ENCODE results near the gene OR2AJ1. TPM values are rescaled to one million over a fixed set of nuclear protein-coding genes. Genes with fewer than 3 reads are reported as not detected.

Gene OR2AJ1, protein sequence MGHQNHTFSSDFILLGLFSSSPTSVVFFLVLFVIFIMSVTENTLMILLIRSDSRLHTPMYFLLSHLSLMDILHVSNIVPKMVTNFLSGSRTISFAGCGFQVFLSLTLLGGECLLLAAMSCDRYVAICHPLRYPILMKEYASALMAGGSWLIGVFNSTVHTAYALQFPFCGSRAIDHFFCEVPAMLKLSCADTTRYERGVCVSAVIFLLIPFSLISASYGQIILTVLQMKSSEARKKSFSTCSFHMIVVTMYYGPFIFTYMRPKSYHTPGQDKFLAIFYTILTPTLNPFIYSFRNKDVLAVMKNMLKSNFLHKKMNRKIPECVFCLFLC
- not detected in 2 replicates for total RNA-seq (2014; rRNA removed; shearing (Covaris generic))

DNA sequence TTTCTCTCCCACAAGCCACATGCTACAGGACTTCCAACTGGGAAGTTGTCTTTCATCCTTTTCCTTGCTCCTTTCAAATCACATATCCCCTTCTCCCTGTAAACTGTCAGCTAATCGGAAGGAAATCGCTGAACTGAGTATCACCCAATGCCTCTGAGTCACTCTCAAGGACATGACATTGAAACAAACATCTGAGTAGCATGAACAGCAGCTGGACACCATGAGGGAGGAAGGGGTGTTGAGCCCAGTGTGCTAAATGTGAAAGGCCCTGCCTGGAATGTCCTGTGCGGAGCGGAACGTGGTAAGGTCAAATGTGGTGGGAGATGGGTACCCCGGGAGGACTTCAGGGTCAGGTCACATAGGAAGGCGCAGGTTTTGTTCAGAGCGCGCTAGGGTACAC lies at the start of gene OR2AJ1:
Gene OR2AJ1 (plus strand): TSS at position 22 of the 400 bp plus-strand sequence. CDS start 8,880 bp downstream, outside the sequence.
- DNase-seq (ENCODE audit: low read depth): peak; percentile 46

DNA sequence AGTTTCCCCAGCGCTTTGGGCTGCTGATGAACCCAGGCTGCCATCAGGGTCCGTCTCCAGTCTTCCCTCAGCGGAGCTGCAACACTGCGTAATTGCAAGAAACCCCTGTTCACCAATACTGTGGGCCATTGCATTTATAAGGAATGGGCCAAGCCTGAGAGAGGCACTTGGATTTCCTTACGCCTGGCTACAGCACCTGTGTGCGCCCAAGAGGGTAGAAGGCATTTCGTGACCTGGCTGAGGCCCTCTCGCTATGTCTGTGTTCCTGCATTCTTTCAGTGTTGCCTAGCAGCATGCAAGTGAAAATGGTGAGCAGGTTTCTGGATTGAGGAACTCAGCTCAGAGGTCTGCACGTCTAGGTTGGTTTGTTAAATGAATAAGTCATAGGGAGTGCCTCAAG lies 41.3 kb upstream of the OR2AJ1 start:
- DNase-seq (ENCODE audit: low read depth): no peak

DNA sequence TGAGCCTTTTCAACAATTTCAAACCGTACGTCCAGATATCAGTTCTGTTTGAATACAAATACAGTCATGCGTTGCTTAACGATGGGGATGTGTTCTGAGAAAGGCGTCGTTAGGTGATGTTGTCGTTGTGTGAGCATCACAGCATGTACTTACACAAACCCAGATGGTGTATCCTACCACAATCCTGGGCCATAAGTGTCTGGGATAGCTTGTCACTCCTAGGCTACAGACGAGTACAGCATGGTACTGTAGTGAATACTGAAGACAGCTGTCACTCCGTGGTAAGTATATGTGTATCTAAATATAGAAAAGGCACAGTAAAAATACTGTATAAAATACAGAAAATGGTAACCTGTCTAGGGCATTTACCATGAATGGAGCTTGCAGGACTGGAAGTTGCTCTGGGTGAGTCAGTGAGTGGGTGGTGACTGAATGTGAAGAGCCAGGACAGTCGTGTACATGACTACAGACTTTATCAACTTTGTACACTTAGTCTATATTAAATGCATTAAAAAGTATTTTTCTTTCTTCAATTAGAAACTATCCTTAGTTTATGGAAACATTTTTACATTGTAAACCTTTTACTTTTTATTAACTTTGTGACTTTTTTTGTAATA lies 39.8 kb upstream of the OR2AJ1 start:
- DNase-seq (ENCODE audit: low read depth): peak; percentile 47

DNA sequence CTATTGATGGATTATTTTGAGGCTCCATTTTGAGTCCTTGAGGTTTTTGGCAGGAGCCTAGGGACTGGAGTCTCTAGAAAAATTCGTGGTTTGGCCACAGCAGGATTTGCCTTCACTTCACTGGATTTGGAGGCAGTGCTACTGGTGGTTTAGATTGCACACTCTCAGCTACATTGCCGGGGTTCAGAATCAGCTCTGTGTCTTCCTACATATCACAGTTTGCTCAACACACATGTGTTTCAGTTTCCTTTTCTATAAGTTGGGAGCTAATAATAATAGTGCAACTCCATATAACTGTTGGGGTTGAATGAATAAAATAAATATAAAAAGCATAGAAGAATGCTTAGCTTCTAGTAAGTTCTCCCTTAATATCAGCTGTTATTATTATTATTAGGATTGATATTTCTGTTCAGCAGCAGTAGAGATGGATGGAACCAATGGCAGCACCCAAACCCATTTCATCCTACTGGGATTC lies 29.5 kb upstream of the OR2AJ1 start, which contains the start of gene OR2W3:
Gene OR2W3 (plus strand): TSS at position 425 of the 475 bp plus-strand sequence. CDS start 0 bp downstream, at position 425.
- no peak for DNase-seq (ENCODE audit: low read depth)

DNA sequence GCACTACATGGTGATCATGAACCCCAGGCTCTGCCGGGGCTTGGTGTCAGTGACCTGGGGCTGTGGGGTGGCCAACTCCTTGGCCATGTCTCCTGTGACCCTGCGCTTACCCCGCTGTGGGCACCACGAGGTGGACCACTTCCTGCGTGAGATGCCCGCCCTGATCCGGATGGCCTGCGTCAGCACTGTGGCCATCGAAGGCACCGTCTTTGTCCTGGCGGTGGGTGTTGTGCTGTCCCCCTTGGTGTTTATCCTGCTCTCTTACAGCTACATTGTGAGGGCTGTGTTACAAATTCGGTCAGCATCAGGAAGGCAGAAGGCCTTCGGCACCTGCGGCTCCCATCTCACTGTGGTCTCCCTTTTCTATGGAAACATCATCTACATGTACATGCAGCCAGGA lies 28.7 kb upstream of the OR2AJ1 start:
- DNase-seq (ENCODE audit: low read depth): no peak

DNA sequence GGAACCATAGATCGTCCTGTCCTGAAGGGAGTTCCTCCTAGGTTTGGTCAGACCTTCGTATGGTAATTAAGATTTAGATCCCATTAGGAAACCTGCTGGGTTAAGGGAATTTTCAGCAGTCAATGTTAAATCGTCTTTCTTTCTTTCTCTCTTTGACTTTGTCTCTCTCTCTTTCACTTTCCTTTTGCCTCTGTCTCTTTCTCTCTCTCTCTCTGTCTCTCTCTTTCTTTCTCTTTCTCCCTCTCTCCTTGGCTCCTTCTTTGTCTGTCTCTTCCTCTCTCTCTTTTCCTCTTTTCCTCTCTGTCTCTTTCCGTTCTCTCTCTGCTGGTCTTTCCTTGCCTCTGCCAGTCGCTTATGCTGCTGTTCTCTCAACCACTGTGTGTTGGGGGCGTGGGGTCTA lies 20.6 kb upstream of the OR2AJ1 start:
- DNase-seq (ENCODE audit: low read depth): no peak

DNA sequence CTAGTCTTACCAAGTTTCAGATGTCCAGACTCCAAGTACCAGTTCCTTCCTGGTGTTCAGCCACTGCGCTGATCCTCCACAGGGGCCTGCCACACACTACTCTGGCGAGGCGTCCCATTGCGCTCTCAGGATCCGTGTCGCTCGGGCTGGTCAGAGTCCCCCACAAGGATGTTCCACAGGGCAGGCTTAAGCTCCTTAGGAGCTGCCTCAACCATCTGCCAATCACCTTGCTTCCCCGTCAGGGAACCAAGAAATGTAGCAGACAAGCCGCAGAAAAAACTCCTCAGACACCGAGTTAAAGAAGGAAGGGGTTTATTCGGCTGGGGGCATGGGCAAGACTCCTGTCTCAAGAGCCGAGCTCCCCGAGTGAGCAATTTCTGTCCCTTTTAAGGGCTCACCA lies 19.5 kb upstream of the OR2AJ1 start:
- DNase-seq (ENCODE audit: low read depth): no peak

DNA sequence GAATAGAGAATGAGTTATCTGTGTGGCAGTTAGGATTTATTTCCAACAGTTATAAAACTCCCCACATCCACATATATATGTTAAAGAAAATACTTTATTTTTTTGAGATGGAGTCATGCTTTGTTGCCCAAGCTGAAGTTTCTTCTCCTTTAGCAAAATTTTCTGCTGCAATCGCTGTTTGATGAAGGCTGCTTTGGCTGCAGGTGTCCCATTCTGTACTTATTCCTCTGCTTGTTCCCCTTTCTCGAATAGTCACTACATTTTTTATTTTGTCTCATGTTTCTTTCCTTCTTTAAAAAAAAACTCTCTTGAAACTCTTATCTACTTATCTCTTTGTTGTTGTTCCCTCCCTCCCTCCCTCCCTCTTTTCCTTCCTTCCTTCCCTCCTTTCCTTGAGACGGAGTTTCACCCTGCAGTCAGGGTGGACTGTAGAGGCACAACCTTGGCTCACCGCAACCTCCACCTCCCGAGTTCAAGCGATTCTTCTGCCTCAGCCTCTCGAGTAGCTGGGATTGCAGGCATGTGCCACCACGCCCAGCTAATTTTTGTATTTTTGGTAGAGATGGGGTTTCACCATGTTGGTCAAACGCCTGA lies 18.7 kb upstream of the OR2AJ1 start:
- no peak for DNase-seq (ENCODE audit: low read depth)

DNA sequence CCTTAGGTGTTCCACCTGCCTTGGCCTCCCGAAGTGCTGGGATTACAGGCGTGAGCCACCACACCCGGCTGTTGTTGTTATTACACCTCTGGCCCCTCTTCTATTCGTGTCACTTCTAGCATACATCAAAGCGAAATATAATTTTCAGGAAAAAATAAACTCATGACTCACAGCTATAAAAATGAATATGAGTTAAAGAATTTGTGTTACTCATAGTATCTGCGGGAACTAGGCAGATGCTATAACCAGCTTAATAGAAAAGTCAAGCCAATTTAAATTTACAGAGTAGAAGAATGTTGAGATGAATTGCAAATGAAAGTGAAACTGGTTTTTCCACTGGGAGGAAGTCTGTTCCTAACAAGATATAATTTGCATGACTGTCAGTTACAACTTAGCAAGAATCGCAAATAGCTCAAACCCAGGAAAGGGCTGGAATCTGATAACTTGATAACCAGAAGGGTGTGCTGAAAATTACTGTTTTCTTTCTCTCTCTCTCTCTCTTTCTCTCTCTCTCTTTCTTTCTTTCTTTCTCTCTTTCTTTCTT lies 18.1 kb upstream of the OR2AJ1 start:
- peak; percentile 74 for DNase-seq (ENCODE audit: low read depth)

DNA sequence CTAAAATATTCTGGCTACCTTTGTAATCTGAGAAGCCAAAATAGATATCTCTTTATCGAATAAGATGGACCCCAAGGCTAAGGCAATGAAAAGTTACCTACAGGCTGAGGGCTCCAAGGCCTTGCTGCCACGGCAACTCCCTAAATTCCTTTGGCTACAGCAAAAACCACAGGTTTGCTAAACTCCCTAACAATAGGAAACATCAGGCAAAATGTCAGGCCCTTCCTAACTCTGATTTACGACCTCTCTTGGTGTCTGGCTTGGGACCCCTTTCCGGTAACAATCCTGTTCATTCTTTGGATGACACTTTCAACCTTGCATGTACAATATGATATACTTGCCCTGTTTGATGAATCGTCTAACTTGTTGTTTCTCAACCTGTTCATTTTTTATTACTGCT lies 15.9 kb upstream of the OR2AJ1 start:
- DNase-seq (ENCODE audit: low read depth): no peak

DNA sequence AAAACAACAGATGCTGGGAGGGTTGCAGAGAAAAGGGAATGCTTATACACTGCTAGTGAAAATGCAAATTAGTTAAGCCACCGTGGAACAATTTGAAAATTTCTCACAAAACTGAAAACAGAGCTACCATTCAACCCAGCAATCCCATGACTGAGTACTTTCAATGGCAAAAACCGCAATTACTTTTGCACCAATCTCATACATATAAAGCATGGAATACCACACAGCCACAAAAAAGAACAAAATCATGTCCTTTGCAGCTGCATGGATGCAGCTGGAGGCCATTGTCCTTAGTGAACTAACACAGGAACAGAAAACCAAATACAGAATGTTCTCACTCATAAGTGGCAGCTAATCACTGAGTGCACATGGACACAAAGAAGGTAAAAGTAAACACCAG lies 10.9 kb upstream of the OR2AJ1 start:
- no peak for DNase-seq (ENCODE audit: low read depth)

DNA sequence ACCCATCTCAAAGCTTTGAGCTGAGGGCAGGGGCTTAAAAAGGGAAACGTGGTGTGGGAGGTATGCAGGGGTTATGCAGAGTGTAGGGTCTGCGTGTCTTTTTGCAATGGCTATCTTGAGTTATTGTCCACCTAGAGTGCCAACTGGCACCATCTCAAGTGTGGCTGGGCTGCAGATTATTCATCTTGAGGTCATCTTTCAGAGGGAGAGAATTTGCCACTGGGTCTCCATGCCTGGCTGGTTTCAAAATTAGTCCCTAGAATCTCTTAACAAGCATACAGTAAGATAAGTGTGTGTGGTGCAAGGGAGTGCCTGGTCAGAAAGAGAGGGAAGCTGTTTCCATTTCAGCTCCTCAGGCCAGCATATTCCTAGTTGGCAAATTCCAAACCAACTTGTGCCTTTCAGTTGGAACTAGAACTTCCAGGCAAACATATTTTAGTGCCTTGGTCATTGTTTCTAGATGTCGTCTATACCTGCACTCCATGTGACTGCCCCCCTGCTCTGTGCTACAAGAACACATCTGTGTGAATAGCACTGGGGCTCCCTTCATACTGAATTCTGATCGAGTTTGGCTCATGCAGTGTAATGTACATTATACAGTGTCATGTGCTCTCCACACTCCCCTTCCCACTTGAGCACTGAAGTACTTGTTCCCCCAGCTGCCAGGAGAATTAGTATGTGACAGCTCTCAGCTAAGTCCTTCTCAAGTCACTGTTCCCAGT lies 9.6 kb upstream of the OR2AJ1 start:
- DNase-seq (ENCODE audit: low read depth): peak; percentile 85

DNA sequence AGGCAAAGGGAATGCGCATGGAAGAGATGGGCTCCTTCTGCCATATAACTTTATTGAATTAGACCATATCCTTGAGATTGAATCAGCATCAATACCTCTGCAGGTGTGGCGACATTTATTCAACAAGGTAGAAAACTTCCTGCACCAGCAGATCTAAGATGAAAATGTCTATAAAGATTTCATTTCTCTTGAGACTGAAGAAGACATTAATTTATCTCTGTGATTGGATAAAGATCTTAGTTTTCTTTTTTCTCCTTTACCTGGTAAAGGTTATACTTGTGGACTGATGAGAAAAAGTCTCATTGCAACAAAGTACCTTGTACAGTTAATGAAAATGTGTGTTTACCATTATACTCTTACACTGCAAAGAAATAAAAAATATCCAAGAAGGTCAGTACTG lies 4.7 kb upstream of the OR2AJ1 start, which contains the start of gene OR2T8:
Gene OR2T8 (plus strand): TSS at position 301 of the 400 bp plus-strand sequence. CDS start 766 bp downstream, outside the sequence.
- DNase-seq (ENCODE audit: low read depth): no peak

DNA sequence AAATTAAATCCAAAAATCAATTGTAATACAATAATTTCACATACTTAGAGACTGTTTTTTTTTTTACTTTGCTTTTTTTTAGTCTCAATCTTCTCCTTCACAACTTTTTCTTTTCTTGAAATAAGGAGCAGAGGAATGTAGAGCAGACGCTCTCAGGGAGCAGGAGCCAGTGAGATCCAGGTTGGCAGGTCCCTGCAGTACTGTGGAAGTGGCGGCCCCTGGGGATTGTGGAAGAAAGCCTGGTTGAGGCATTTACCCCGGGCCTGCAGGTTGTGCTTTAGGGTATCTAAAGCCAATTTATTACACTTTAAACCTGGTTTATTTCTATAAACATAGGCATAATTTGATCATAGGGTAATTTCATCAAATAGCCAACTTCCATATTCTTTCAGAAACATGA lies 748 bp upstream of the OR2AJ1 start:
- DNase-seq (ENCODE audit: low read depth): no peak

DNA sequence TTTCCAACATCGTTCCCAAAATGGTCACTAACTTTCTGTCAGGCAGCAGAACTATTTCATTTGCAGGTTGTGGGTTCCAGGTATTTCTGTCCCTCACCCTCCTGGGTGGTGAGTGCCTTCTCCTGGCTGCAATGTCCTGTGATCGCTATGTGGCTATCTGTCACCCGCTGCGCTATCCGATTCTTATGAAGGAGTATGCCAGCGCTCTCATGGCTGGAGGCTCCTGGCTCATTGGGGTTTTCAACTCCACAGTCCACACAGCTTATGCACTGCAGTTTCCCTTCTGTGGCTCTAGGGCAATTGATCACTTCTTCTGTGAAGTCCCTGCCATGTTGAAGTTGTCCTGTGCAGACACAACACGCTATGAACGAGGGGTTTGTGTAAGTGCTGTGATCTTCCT lies 9.3 kb downstream of the OR2AJ1 start:
- DNase-seq (ENCODE audit: low read depth): no peak

DNA sequence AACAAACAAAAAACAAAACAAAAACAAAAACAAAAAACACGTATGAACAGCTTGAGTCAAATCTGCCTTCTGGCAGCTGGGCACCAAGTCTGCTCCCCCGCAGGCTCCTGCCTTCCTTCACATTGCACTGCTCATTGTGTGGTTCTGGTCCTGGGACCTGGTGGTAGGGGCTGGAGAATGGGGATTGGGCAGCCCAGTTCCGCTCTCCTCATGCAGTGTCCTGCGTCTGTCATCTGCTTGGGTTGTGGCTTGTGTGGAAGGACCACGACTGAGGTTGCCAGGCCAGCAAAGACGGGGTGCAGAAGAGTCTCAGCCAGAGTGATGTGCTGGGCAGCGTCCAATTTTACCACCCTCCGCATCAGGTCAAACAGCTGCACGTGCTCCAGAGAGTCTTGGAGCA lies 11.1 kb downstream of the OR2AJ1 start:
- DNase-seq (ENCODE audit: low read depth): no peak

DNA sequence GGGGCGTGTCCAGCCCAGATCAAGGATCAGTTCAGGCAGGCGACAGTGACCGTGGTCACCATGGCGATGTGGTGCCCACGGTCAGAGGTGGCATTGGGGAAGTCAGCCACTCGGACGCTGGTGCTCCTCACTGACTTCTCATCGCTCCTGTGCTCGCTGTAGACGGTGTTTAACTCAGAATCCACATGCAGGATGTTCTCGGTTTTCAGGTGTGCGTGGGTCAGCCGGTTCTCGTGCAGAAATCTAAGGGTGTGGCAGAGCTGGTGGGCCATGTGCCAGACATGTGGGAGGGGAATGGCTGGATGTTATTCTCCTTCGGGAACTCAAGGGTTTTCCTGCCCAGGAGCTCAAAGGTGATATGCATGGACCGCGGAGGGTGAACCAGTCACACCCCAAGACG lies 11.7 kb downstream of the OR2AJ1 start:
- DNase-seq (ENCODE audit: low read depth): no peak

DNA sequence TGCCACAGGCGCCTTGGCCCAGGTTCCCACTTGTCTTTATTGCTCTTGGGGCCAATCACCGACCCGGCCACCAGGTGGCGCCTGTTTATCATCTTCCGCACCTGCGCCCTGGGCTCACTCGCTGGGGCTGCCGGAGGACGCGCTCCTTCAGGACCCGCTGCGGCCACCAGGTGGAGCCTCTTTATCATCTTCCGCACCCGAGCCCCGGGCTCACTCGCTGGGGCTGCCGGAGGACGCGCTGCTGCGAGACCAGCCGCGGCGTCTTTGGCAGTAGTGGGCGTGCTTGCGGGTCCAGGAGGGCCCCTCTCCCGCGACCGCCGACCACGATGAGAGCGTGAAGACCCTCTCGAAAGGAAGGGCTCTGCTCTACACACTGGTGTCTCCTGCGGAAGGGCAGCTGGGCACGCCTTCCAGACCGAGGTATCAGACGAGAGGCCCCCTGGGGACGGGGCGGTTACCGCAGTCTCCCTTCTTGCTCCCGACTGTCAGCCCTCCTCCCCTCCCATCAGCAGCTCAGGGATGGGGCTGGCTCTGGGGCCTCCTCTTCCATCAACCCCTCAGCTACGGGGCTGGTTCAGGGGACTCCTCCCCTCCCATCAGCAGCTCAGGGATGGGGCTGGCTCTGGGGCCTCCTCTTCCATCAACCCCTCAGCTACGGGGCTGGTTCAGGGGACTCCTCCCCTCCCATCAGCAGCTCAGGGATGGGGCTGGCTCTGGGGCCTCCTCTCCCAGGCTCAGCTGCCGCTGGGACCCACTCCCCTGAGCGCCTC lies 12.5 kb downstream of the OR2AJ1 start:
- DNase-seq (ENCODE audit: low read depth): peak; percentile 92

DNA sequence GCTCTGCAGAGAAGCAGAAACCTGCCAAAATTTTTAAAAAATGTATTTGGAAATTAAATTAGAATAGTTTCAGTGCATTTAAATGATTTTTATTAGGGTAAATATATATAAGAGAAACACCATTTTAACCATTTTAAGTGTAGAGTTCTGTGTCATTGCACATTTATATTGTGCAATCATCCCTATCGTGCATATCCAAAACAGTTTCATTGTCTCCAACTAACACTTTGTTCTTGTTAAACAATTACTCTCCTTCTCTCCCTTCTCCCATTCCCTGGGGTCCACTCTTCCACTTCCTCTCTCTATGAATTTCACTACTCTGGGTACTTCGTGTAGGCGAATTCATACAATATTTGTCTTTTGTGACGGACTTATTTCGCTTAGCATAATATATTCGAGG lies 17.9 kb downstream of the OR2AJ1 start:
- no peak for DNase-seq (ENCODE audit: low read depth)

DNA sequence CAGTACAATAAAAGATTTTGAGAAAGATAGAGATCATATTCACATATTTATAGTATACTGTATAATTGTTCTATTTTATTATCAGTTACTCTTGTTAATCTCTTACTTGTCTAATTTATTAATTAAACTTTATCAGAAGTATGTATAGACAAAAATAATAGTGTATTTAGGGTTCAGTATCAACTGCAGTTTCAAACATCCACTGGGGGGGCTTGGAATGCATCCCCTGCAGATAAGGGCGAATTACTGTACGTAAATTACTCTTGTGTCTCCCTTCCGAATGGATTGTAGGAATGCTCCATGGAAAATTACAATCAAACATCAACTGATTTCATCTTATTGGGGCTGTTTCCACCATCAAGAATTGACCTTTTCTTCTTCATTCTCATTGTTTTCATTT lies 23.9 kb downstream of the OR2AJ1 start, which contains the start of gene OR2L8:
Gene OR2L8 (plus strand): TSS at position 301 of the 400 bp plus-strand sequence. CDS start 0 bp downstream, at position 301.
- DNase-seq (ENCODE audit: low read depth): no peak

DNA sequence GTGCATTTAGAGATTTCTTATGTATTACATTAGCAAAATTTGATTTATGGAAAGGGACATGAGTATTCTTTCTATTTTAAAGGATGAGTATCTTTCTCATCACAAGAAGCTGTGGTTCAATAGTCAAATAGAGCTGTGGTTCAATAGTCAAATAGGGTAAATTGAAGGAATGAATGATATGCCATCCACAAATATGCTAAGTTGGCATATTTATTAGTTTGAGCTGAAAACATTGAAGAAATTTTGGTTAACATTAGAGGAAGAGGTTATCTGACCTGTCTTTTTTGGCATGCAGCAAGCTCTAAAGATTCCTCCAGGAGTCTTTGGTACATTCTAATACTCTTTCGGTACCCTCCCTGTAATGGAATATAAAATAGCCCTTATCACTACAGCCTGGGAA lies 28.7 kb downstream of the OR2AJ1 start:
- no peak for DNase-seq (ENCODE audit: low read depth)

All from Daoy (cell line).